Esophagus squamous epithelium (tissue), 5 donors: ENCODE data around the gene CCR2. TPM values are rescaled to one million over a fixed set of nuclear protein-coding genes. Genes with fewer than 3 reads are reported as not detected.

Experiments
- DNase-seq: peaks from one replicate; lab custom pipeline; 2025; lab: John Stamatoyannopoulos, UW
- H3K27ac ChIP-seq, 4 donors: fragments of 200-600 bp; sonication (generic); one replicate each; pipeline ENCODE4 v1.5.1; 2016 to 2019; ENCODE audit warnings: mild to moderate bottlenecking in 1 of 4
- H3K27me3 ChIP-seq, 4 donors: fragments of 200-600 bp; sonication (generic); 1 replicate in 3 of 4; 2 replicates in 1 of 4; pipeline versions ENCODE4 v1.5.1 to v1.6.0; 2017 to 2021; ENCODE audit warnings: antibody characterized with exemption in 1 of 4
- H3K36me3 ChIP-seq, 3 donors: fragments of 200-600 bp; sonication (generic); one replicate each; pipeline ENCODE4 v1.5.1; 2016 to 2019
- H3K4me1 ChIP-seq, 3 donors: fragments of 200-600 bp; sonication (generic); one replicate each; pipeline ENCODE4 v1.5.1; 2017 to 2019
- H3K4me3 ChIP-seq, 4 donors: fragments of 200-600 bp; sonication (generic); 1 replicate in 3 of 4; 2 replicates in 1 of 4; pipeline ENCODE4 v1.5.1; 2016 to 2019; ENCODE audit warnings: mild to moderate bottlenecking in 2 of 4, moderate library complexity in 1 of 4
- H3K9me3 ChIP-seq, 3 donors: fragments of 200-600 bp; sonication (generic); one replicate each; pipeline ENCODE4 v1.5.1; 2016 to 2019
- POLR2A ChIP-seq, 4 donors: fragments of 450-650 bp; IDR thresholded peaks; one replicate each; pipeline ENCODE4 v1.6.1; 2017; ENCODE audit warnings: antibody characterized with exemption in 4 of 4, mild to moderate bottlenecking in 4 of 4, moderate library complexity in 3 of 4
- WGBS, 2 donors: methylation state at CpG; one replicate each; pipeline ENCODE4 v1.1.5; 2018; 5-methylcytosine and 5-hydroxymethylcytosine counted together
- intact Hi-C: fragments of 100-400 bp; cut with DNase I; formaldehyde crosslinking; loops from one replicate; pipeline ENCODE4 v1.15.0; 2022
- total RNA-seq, 4 donors: library from RNA; depleted of rRNA; stranded (reverse); fragments of >200 nt; gene quantifications; one replicate each; pipeline ENCODE4 v1.1.0, GENCODE V29; 2016
- TF ChIP-seq, protein P1 (sequence below), 6 experiments: fragments of 450-650 bp in 4 of 6; fragments of 200-600 bp in 2 of 6; sonication (generic) in 2 of 6; IDR thresholded peaks; one replicate each; pipeline ENCODE4 v1.5.1; 2016 to 2019; ENCODE audit warnings: antibody characterized with exemption in 6 of 6, mild to moderate bottlenecking in 4 of 6, moderate library complexity in 4 of 6
- donor health status: DM: yes; HTN: yes; CAD: no.

Gene CCR2
- total RNA-seq, 4 donors from 2014 or later, result 0.40 to 6.0 (median 1.9) TPM

- no peak for DNase-seq
- H3K36me3 ChIP-seq, result no peaks in the 10 kb centered on the region
- H3K4me1 ChIP-seq, result no peaks in the 10 kb centered on the region
- H3K27ac ChIP-seq, result no peak overlapping the region
- 82 to 87% methylated on average over 3 of the region's 3 CpGs for WGBS, 2 donors
- no peaks in the 10 kb centered on the region for H3K9me3 ChIP-seq
- TF ChIP-seq, protein P1, sequence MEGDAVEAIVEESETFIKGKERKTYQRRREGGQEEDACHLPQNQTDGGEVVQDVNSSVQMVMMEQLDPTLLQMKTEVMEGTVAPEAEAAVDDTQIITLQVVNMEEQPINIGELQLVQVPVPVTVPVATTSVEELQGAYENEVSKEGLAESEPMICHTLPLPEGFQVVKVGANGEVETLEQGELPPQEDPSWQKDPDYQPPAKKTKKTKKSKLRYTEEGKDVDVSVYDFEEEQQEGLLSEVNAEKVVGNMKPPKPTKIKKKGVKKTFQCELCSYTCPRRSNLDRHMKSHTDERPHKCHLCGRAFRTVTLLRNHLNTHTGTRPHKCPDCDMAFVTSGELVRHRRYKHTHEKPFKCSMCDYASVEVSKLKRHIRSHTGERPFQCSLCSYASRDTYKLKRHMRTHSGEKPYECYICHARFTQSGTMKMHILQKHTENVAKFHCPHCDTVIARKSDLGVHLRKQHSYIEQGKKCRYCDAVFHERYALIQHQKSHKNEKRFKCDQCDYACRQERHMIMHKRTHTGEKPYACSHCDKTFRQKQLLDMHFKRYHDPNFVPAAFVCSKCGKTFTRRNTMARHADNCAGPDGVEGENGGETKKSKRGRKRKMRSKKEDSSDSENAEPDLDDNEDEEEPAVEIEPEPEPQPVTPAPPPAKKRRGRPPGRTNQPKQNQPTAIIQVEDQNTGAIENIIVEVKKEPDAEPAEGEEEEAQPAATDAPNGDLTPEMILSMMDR (IDR thresholded peaks at IDR 0.05), result no peak
- no peak for TF ChIP-seq POLR2A (IDR thresholded peaks at IDR 0.05)
- intact Hi-C loops, result no loop called here
- peaks cover 0 to 43% (median 0%) of the 10 kb centered on the region in 4 donors for H3K27me3 ChIP-seq
- no peak overlapping the region for H3K4me3 ChIP-seq
Observed at GRCh38 chr3:46348823-46349482, 5.0 kb upstream of the CCR2 start.

- Histone ChIP-seq H3K27me3 (peaks cover 0 to 51% (median 0%) of the 10 kb centered on the region in 4 donors), H3K9me3 (no peaks in the 10 kb centered on the region), H3K27ac (peak overlapping the region in 1 of 4 donors; percentile 1), H3K36me3 (no peaks in the 10 kb centered on the region), H3K4me3 (no peak overlapping the region), H3K4me1 (no peaks in the 10 kb centered on the region)
- TF ChIP-seq POLR2A (IDR thresholded peaks at IDR 0.05), result no peak
- TF ChIP-seq, protein P1 (IDR thresholded peaks at IDR 0.05), result no peak
- WGBS, 2 donors, result 54 to 76% methylated on average over 2 of the region's 2 CpGs
- intact Hi-C loops, result no loop called here
- DNase-seq, result no peak
Observed at GRCh38 chr3:46349484-46350261, 4.2 kb upstream of the CCR2 start.

DNA sequence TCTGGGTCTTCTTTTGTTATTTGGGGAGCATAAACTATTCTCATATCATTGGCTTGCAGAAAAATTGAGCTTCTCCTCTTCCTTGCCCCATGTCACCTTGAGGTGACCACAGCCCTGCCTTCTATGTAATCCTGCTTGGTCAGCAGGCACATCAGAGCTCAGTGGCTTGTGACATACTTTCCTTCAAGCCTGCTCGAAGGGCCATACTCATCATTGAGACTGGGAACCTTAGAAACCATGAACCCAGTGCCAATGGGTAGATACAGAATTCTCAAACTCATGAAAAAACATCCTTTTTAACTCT is 3.7 kb upstream of the CCR2 start:
- H3K27ac ChIP-seq, result peak overlapping the region in 1 of 4 donors; percentile 1
- no peaks in the 10 kb centered on the region for H3K4me1 ChIP-seq
- no peaks in the 10 kb centered on the region for H3K9me3 ChIP-seq
- peaks cover 0 to 56% (median 0%) of the 10 kb centered on the region in 4 donors for H3K27me3 ChIP-seq
- 45 to 50% methylated on average over 1 of the region's 1 CpG for WGBS, 2 donors
- no peak for DNase-seq
- H3K4me3 ChIP-seq, result no peak overlapping the region
- intact Hi-C loops, result no loop called here
- H3K36me3 ChIP-seq, result no peaks in the 10 kb centered on the region
- TF ChIP-seq, protein P1 (IDR thresholded peaks at IDR 0.05), result no peak
- no peak for TF ChIP-seq POLR2A (IDR thresholded peaks at IDR 0.05)

- DNase-seq, result no peak
- WGBS, 2 donors, result 83 to 88% methylated on average over 2 to 3 of the region's 3 CpGs
- no peaks in the 10 kb centered on the region for H3K9me3 ChIP-seq
- peaks cover 0 to 68% (median 0%) of the 10 kb centered on the region in 4 donors for H3K27me3 ChIP-seq
- peaks cover 0 to 6% (median 0%) of the 10 kb centered on the region in 3 donors for H3K4me1 ChIP-seq
- TF ChIP-seq, protein P1 (IDR thresholded peaks at IDR 0.05), result no peak
- TF ChIP-seq POLR2A (IDR thresholded peaks at IDR 0.05), result no peak
- no peak overlapping the region for H3K27ac ChIP-seq
- H3K4me3 ChIP-seq, result no peak overlapping the region
- H3K36me3 ChIP-seq, result no peaks in the 10 kb centered on the region
- intact Hi-C loops, result no loop called here
Observed at GRCh38 chr3:46351646-46352045, 2.3 kb upstream of the CCR2 start.

DNA sequence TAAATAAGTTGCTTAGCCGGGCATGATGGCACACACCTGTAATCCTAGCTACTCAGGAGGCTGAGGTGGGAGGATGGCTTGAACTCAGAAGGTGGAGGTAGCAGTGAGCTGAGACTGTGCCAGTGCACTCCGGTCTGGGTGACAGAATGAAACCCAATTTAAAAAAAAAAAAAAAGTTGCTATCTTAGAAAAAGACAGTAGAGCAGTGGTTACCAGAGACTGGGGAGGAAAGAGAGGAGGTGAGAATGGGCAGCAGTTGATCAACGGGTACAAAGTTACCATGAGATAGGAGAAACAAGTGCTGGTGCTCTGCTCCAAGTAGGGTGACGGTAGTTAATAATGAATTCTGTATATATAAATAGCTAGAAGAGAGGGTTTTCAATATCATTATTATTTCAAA is 821 bp upstream of the CCR2 start:
- intact Hi-C loops, result no loop called here
- Histone ChIP-seq H3K27me3 (peaks cover 0 to 75% (median 0%) of the 10 kb centered on the region in 4 donors), H3K4me1 (peaks cover 0 to 6% (median 0%) of the 10 kb centered on the region in 3 donors), H3K36me3 (no peaks in the 10 kb centered on the region), H3K27ac (no peak overlapping the region), H3K4me3 (no peak overlapping the region), H3K9me3 (no peaks in the 10 kb centered on the region)
- TF ChIP-seq, protein P1 (IDR thresholded peaks at IDR 0.05), result no peak
- TF ChIP-seq POLR2A (IDR thresholded peaks at IDR 0.05), result no peak
- WGBS, 2 donors, result 69 to 91% methylated on average over 4 of the region's 4 CpGs
- DNase-seq, result no peak
